B cell (primary cell): ENCODE measurements around the gene CCDC83. TPM values are rescaled to one million over a fixed set of nuclear protein-coding genes. Genes with fewer than 3 reads are reported as not detected.

ENCODE experiments used
- ATAC-seq: fragments of 200-7000 bp; cut with Tn5 transposase; one replicate; pipeline ENCODE4 v1.10.0; 2021; ENCODE audit warnings: low read depth, mild to moderate bottlenecking, moderate number of reproducible peaks, moderate library complexity
- CTCF ChIA-PET: fragments of 350-600 bp; sonication (Branson Sonifier 250); formaldehyde crosslinking; loops from one replicate; lab custom pipeline; 2021; ENCODE audit warnings: antibody characterized with exemption, inconsistent platforms; lab: Charles Lee
- POLR2A ChIA-PET: fragments of 350-600 bp; sonication (Branson Sonifier 250); formaldehyde crosslinking; loops from one replicate; lab custom pipeline; 2021; ENCODE audit warnings: antibody characterized with exemption; lab: Charles Lee
- DNase-seq: peaks from one replicate; pipeline ENCODE4 v3.0.0; 2013
- H2AFZ ChIP-seq: 2 replicates; pipeline ENCODE4 v1.6.1; 2012; ENCODE audit warnings: mild to moderate bottlenecking, low read depth, low read length; ENCODE audit not compliant: insufficient read depth, poor library complexity, severe bottlenecking
- H3K27ac ChIP-seq, 2 donors: 1 replicate in 1 of 2; 2 replicates in 1 of 2; pipeline ENCODE4 v1.5.1; 2012 to 2013; ENCODE audit warnings: low read length in 2 of 2, mild to moderate bottlenecking in 2 of 2, moderate library complexity in 1 of 2
- H3K27me3 ChIP-seq, 4 experiments: fragments of 200-600 bp in 1 of 4; sonication (generic) in 1 of 4; replicated peaks in 1 of 4; 1 replicate in 2 of 4; 2 replicates in 2 of 4; pipeline versions ENCODE4 v1.6.1 to v1.7.0; 2013 to 2016; ENCODE audit warnings: low read length in 3 of 4, mild to moderate bottlenecking in 2 of 4, mixed read lengths in 1 of 4, moderate library complexity in 1 of 4; ENCODE audit not compliant: insufficient read depth in 4 of 4, control insufficient read depth in 3 of 4; ENCODE audit errors: control extremely low read depth in 1 of 4
- H3K36me3 ChIP-seq, 2 experiments: replicated peaks in 1 of 2; 1 replicate in 1 of 2; 2 replicates in 1 of 2; pipeline versions ENCODE4 v1.6.1 to v1.7.1; 2013; ENCODE audit warnings: low read length in 1 of 2; ENCODE audit not compliant: insufficient read depth in 2 of 2, control insufficient read depth in 1 of 2; ENCODE audit errors: control extremely low read depth in 1 of 2, extremely low read depth in 1 of 2
- H3K4me1 ChIP-seq, 2 donors: fragments of 200-600 bp in 1 of 2; sonication (generic) in 1 of 2; 1 replicate in 1 of 2; 2 replicates in 1 of 2; pipeline versions ENCODE4 v1.5.1 to v1.6.1; 2013 to 2017; ENCODE audit warnings: low read length in 2 of 2; ENCODE audit not compliant: control insufficient read depth in 2 of 2, insufficient read depth in 2 of 2
- H3K4me2 ChIP-seq: replicated peaks from 2 replicates; pipeline ENCODE3; 2012; ENCODE audit warnings: mild to moderate bottlenecking, low read depth, low read length; ENCODE audit not compliant: poor library complexity, severe bottlenecking
- H3K4me3 ChIP-seq, 5 experiments: fragments of 200-600 bp in 1 of 5; sonication (generic) in 1 of 5; 1 replicate in 3 of 5; 2 replicates in 2 of 5; pipeline versions ENCODE4 v1.5.1 to v1.7.0; 2011 to 2016; ENCODE audit warnings: low read length in 4 of 5, mild to moderate bottlenecking in 4 of 5, low read depth in 2 of 5, control low read depth in 1 of 5, moderate library complexity in 1 of 5; ENCODE audit not compliant: insufficient read depth in 1 of 5; ENCODE audit errors: control extremely low read depth in 1 of 5, extremely low read depth in 1 of 5
- H3K79me2 ChIP-seq: fragments of 200-600 bp; sonication (generic); one replicate; pipeline ENCODE4 v1.6.0; 2016; ENCODE audit warnings: low read length; ENCODE audit not compliant: control insufficient read depth, insufficient read depth
- H3K9ac ChIP-seq: fragments of 200-600 bp; sonication (generic); 2 replicates; pipeline ENCODE4 v1.6.1; 2017; ENCODE audit warnings: mild to moderate bottlenecking, low read length, moderate library complexity
- H3K9me3 ChIP-seq, 3 donors: one replicate each; pipeline versions ENCODE4 v1.6.1 to v1.7.1; 2013; ENCODE audit warnings: low read length in 2 of 3; ENCODE audit not compliant: control insufficient read depth in 2 of 3, insufficient read depth in 1 of 3; ENCODE audit errors: control extremely low read depth in 1 of 3
- H4K20me1 ChIP-seq: 2 replicates; pipeline ENCODE4 v1.6.0; 2012; ENCODE audit warnings: mild to moderate bottlenecking, low read length; ENCODE audit not compliant: insufficient read depth, control insufficient read depth, poor library complexity, severe bottlenecking
- H3K27ac Mint-ChIP-seq: one replicate; pipeline ENCODE4 v1.8.0; 2021; ENCODE audit warnings: mixed read lengths
- H3K27me3 Mint-ChIP-seq: one replicate; pipeline ENCODE4 v1.8.0; 2021; ENCODE audit warnings: mixed read lengths
- H3K4me1 Mint-ChIP-seq: one replicate; pipeline ENCODE4 v1.8.0; 2021; ENCODE audit warnings: mixed read lengths
- H3K4me3 Mint-ChIP-seq: one replicate; pipeline ENCODE4 v1.8.0; 2021; ENCODE audit warnings: mixed read lengths
- H3K9me3 Mint-ChIP-seq: one replicate; pipeline ENCODE4 v1.8.0; 2022; ENCODE audit warnings: mixed read lengths; ENCODE audit not compliant: insufficient read depth
- EZH2 ChIP-seq: IDR thresholded peaks from 2 replicates; pipeline ENCODE4 v1.6.1; 2012; ENCODE audit warnings: borderline replicate concordance, low read depth, mild to moderate bottlenecking, moderate library complexity, low read length; ENCODE audit not compliant: insufficient read depth, poor library complexity, severe bottlenecking
- WGBS: methylation state at CpG from one replicate; pipeline ENCODE4 v1.1.5; 2013; ENCODE audit warnings: missing lambda C conversion rate; ENCODE audit not compliant: insufficient coverage; 5-methylcytosine and 5-hydroxymethylcytosine counted together
- intact Hi-C: fragments of 100-400 bp; cut with micrococcal nuclease; formaldehyde crosslinking; loops from one replicate; pipeline ENCODE4 v1.10.0; 2022
- polyA plus RNA-seq: library from polyadenylated mRNA; depleted of rRNA; stranded (reverse); fragments of >200 nt; gene quantifications from 2 replicates; pipeline ENCODE4 v1.2.3, GENCODE V29; 2012
- total RNA-seq, 2 donors: library from RNA; stranded (reverse); fragments of 120-200 nt in 1 of 2; gene quantifications; 1 replicate in 1 of 2; 2 replicates in 1 of 2; pipeline versions ENCODE4 v1.2.3 to v1.2.4, GENCODE V29; 2013 to 2022
- TF ChIP-seq, protein P1 (sequence below): fragments of 200-600 bp; IDR thresholded peaks from one replicate; pipeline ENCODE4 v1.8.0; 2022; ENCODE audit warnings: antibody characterized with exemption, mild to moderate bottlenecking

Gene CCDC83
- total and polyA plus RNA-seq, 2 donors (not counting 1 experiment from before 2014, with no cell fraction given): not detected

GRCh38 chr11:85863855-85864254 is 8.7 kb downstream of the CCDC83 start:
- WGBS: no CpG with 5 or more reads among the region's 1 CpG
- H3K4me2 ChIP-seq: no peak overlapping the region
- H3K4me3 ChIP-seq: no peak overlapping the region
- DNase-seq (no peak), ATAC-seq (no peak)
- no peaks in the 10 kb centered on the region for H4K20me1 ChIP-seq
- H3K9ac ChIP-seq: no peak overlapping the region
- ChIA-PET POLR2A (no interaction called here), CTCF (interaction anchor here (2.3 kb wide), 1 partner anchor 9 kb away, joined by 6 read pairs; the partner anchor contains the start of gene CCDC83)
- Mint-ChIP-seq H3K4me3 (no peak overlapping the region), H3K4me1 (no peaks in the 10 kb centered on the region), H3K27me3 (peaks cover 7% of the 10 kb centered on the region), H3K9me3 (no peaks in the 10 kb centered on the region), H3K27ac (no peak overlapping the region)
- no peaks in the 10 kb centered on the region for H3K36me3 ChIP-seq
- no peak overlapping the region for H3K27ac ChIP-seq
- H3K9me3 ChIP-seq: no peaks in the 10 kb centered on the region
- no peaks in the 10 kb centered on the region for H3K79me2 ChIP-seq
- intact Hi-C loops: no loop called here
- no peak overlapping the region for H2AFZ ChIP-seq
- no peak for TF ChIP-seq EZH2
- TF ChIP-seq, protein P1, sequence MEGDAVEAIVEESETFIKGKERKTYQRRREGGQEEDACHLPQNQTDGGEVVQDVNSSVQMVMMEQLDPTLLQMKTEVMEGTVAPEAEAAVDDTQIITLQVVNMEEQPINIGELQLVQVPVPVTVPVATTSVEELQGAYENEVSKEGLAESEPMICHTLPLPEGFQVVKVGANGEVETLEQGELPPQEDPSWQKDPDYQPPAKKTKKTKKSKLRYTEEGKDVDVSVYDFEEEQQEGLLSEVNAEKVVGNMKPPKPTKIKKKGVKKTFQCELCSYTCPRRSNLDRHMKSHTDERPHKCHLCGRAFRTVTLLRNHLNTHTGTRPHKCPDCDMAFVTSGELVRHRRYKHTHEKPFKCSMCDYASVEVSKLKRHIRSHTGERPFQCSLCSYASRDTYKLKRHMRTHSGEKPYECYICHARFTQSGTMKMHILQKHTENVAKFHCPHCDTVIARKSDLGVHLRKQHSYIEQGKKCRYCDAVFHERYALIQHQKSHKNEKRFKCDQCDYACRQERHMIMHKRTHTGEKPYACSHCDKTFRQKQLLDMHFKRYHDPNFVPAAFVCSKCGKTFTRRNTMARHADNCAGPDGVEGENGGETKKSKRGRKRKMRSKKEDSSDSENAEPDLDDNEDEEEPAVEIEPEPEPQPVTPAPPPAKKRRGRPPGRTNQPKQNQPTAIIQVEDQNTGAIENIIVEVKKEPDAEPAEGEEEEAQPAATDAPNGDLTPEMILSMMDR: no peak
- no peaks in the 10 kb centered on the region for H3K4me1 ChIP-seq
- no peaks in the 10 kb centered on the region for H3K27me3 ChIP-seq

GRCh38 chr11:85866137-85866827 is 11.1 kb downstream of the CCDC83 start:
- Histone ChIP-seq H3K27me3 (no peaks in the 10 kb centered on the region), H4K20me1 (no peaks in the 10 kb centered on the region), H3K4me3 (no peak overlapping the region), H3K9me3 (no peaks in the 10 kb centered on the region), H3K4me1 (no peaks in the 10 kb centered on the region), H3K36me3 (no peaks in the 10 kb centered on the region), H3K9ac (no peak overlapping the region), H2AFZ (no peak overlapping the region), H3K79me2 (no peaks in the 10 kb centered on the region), H3K4me2 (no peak overlapping the region), H3K27ac (no peak overlapping the region)
- no peak for ATAC-seq
- intact Hi-C loops: no loop called here
- no peak overlapping the region for H3K27ac Mint-ChIP-seq
- no peak for TF ChIP-seq EZH2
- TF ChIP-seq, protein P1: no peak
- ChIA-PET CTCF (interaction anchor here (0.5 to 1.8 kb wide), 2 partner anchors 11 to 324 kb away, joined by 4 to 5 read pairs; partner anchors contain the start of gene CCDC83), POLR2A (no interaction called here)
- DNase-seq: no peak
- H3K9me3 Mint-ChIP-seq: no peaks in the 10 kb centered on the region
- H3K4me1 Mint-ChIP-seq: no peaks in the 10 kb centered on the region
- H3K4me3 Mint-ChIP-seq: no peak overlapping the region
- no CpG with 5 or more reads among the region's 1 CpG for whole genome bisulfite sequencing
- peaks cover 3% of the 10 kb centered on the region for H3K27me3 Mint-ChIP-seq
